AG04450 (cell line): Measurements from ENCODE around the gene DROSHA. TPM values are rescaled to one million over a fixed set of nuclear protein-coding genes. Genes with fewer than 3 reads are reported as not detected.

ENCODE experiments used
- CTCF ChIA-PET: fragments of 300-600, 350-600 bp; formaldehyde crosslinking; extraction: SDS; loops from one replicate; lab custom pipeline; 2022; ENCODE audit warnings: antibody characterized with exemption, inconsistent platforms; lab: Charles Lee
- POLR2A ChIA-PET: fragments of 350-600 bp; formaldehyde crosslinking; extraction: SDS; loops from one replicate; lab custom pipeline; 2021; ENCODE audit warnings: antibody characterized with exemption, inconsistent platforms; lab: Yijun Ruan, JAX
- DNase-seq: peaks from one replicate; pipeline ENCODE4 v3.0.0-alpha.2; 2011; ENCODE audit warnings: low read depth, low spot score
- H3K27ac ChIP-seq: one replicate; pipeline ENCODE4 v1.5.1; 2012; ENCODE audit warnings: low read depth, low read length, control low read depth
- H3K27me3 ChIP-seq: one replicate; pipeline ENCODE4 v1.6.0; 2012; ENCODE audit warnings: low read length; ENCODE audit not compliant: control insufficient read depth, insufficient read depth
- H3K4me3 ChIP-seq: 2 replicates; pipeline ENCODE4 v1.5.1; 2011; ENCODE audit warnings: mild to moderate bottlenecking, low read depth, low read length, control low read depth
- H3K9me3 ChIP-seq: 2 replicates; pipeline ENCODE4 v1.5.1; 2012; ENCODE audit warnings: low read length; ENCODE audit not compliant: control insufficient read depth, insufficient read depth
- polyA plus RNA-seq: library from polyadenylated mRNA; depleted of rRNA; stranded (reverse); fragments of >200 nt; gene quantifications from 2 replicates; pipeline ENCODE4 v1.2.3, GENCODE V29; 2011
- TF ChIP-seq, protein P1 (sequence below): IDR thresholded peaks from 2 replicates; pipeline ENCODE4 v1.5.1; 2011; ENCODE audit warnings: low read depth, low read length, control low read depth, inconsistent platforms

The DROSHA gene
- polyA plus RNA-seq, 1 experiment = 65.0 TPM

DNA sequence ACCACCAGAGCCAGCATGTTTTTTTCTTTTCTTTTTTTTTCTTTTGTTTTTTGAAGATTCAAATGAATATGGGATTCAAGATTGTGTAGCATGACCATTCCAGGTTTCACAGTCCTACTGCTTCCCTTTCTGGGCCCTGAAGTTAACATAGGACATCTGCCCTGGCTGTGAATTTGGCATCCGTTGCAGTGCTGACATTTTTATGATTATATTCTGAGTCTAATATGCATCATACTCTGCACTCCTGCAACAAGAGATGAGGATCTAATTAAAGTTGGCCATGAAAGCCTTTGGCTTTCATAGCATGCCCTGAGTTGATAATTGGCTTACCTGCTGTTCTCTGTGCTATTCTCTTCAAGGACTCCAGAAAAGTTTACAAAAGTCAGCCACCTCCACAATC lies 30.1 kb upstream of the DROSHA start:
- CTCF ChIA-PET = interaction anchor here (1.0 kb wide), 1 partner anchor 264 kb away, joined by 3 read pairs; no protein-coding TSS in a partner anchor
- H3K27me3 ChIP-seq = peaks cover 3% of the 10 kb centered on the region
- DNase-seq = no peak

DNA sequence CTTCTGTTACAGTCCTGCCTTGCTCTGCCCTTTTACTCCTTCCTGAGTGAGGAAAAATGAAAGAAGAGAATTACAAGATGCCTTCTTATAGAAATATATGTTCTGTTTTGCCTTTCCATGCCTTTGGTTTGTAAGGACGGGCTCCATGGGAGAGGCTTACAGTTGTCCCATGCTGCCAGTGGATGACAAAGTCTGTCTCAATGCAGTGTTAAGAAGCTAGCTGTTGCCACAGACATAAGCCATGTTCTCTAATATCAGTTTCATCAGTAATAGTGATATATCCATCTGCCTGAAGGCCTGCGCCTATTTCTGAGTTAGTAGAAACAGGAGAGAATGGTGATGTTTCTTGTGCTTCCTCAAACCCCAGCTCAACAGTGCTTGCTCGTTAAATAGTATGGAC lies 28.0 kb upstream of the DROSHA start:
- H3K27ac ChIP-seq = no peak overlapping the region
- ChIA-PET POLR2A (no interaction called here), CTCF (no interaction called here)
- H3K27me3 ChIP-seq = no peaks in the 10 kb centered on the region
- H3K4me3 ChIP-seq = no peak overlapping the region
- no peaks in the 10 kb centered on the region; the same call in 1 of the 2 replicates for H3K9me3 ChIP-seq
- no peak for DNase-seq
- TF ChIP-seq, protein P1, sequence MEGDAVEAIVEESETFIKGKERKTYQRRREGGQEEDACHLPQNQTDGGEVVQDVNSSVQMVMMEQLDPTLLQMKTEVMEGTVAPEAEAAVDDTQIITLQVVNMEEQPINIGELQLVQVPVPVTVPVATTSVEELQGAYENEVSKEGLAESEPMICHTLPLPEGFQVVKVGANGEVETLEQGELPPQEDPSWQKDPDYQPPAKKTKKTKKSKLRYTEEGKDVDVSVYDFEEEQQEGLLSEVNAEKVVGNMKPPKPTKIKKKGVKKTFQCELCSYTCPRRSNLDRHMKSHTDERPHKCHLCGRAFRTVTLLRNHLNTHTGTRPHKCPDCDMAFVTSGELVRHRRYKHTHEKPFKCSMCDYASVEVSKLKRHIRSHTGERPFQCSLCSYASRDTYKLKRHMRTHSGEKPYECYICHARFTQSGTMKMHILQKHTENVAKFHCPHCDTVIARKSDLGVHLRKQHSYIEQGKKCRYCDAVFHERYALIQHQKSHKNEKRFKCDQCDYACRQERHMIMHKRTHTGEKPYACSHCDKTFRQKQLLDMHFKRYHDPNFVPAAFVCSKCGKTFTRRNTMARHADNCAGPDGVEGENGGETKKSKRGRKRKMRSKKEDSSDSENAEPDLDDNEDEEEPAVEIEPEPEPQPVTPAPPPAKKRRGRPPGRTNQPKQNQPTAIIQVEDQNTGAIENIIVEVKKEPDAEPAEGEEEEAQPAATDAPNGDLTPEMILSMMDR = no peak

More for the DNA sequence above, 30.1 kb upstream of the DROSHA start:
- no peak overlapping the region for H3K4me3 ChIP-seq
- H3K9me3 ChIP-seq = peaks cover 6% of the 10 kb centered on the region
- TF ChIP-seq, protein P1 = no peak
- no peak overlapping the region for H3K27ac ChIP-seq
- POLR2A ChIA-PET = no interaction called here

DNA sequence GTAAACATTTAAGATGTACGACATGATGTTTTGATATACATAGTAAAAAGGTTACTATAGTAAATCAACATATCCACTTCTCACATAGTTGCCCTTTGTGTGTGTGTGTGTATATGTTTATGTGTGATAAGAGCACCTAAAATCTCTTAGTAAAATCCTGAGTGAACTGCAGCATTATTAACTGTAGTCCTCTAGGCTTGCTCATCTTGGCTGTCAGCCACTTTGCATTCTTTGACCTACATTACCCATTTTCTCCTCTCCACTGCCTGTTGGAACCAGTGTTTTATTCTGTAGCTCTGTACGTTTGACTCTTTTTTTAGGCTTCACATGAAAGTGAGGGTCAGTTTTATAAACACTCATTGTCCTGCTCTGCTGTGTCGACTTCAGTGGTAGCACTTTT lies 24.6 kb upstream of the DROSHA start:
- DNase-seq = no peak
- Histone ChIP-seq H3K27ac (no peak overlapping the region), H3K9me3 (no peaks in the 10 kb centered on the region; the same call in 1 of the 2 replicates), H3K27me3 (no peaks in the 10 kb centered on the region), H3K4me3 (no peak overlapping the region)
- ChIA-PET POLR2A (no interaction called here), CTCF (no interaction called here)
- TF ChIP-seq, protein P1 = no peak

DNA sequence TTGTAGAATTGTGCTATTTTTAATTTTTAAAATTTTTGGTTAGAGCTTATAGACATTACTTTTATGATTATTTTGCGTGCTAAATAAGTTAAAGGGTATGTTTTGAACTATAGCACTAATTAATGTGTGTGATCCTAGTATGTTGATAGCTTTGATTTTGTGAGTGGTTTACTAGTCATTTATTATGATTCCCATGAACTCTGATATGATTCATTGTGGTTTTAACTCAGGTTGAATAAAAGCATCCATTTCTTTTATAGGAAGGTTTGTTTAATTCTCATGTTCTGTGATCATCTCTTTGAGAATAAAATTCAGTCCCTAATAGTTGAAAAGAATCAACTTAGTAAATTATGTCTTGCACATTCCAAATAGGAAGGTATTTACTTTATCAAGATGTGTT lies 22.7 kb upstream of the DROSHA start:
- POLR2A ChIA-PET = no interaction called here
- no peak overlapping the region for H3K27ac ChIP-seq
- H3K4me3 ChIP-seq = no peak overlapping the region
- no peak for DNase-seq
- H3K9me3 ChIP-seq = no peaks in the 10 kb centered on the region; the same call in 1 of the 2 replicates
- TF ChIP-seq, protein P1 = no peak
- CTCF ChIA-PET = interaction anchor here (1.0 kb wide), 1 partner anchor 14 kb away, joined by 3 read pairs; no protein-coding TSS in a partner anchor
- H3K27me3 ChIP-seq = no peaks in the 10 kb centered on the region

DNA sequence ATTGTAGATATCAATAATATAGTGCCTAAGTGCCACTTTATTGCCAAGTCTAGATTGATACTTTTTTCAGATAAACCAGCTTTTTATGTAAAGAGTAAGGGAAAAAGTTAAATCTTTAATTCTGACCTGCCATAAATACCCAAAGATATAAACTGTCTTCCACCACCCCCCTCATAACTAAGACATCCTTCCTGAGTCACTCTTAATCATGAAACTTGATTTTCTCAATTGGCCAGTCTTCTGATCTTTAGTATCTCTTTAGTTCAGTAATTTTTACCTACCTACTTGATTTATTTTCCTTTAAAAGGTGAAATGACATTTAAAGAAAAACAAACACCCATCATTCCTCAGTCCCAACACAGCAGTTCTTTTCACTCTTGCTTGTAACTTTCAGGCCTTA lies 22.0 kb upstream of the DROSHA start:
- ChIA-PET CTCF (interaction anchor here (1.0 kb wide), 1 partner anchor 14 kb away, joined by 3 read pairs; no protein-coding TSS in a partner anchor), POLR2A (no interaction called here)
- Histone ChIP-seq H3K27ac (no peak overlapping the region), H3K4me3 (no peak overlapping the region), H3K27me3 (no peaks in the 10 kb centered on the region), H3K9me3 (no peaks in the 10 kb centered on the region; the same call in 1 of the 2 replicates)
- TF ChIP-seq, protein P1 = no peak
- no peak for DNase-seq
